ENCODE data around the gene SFXN5. TPM values are rescaled to one million over a fixed set of nuclear protein-coding genes. Genes with fewer than 3 reads are reported as not detected.
A peak's percentile ranks its signal among the peaks of the same experiment; 100 is the strongest.

Gene SFXN5
- total and polyA plus RNA-seq, 5 experiments from 2014 or later, result 1.7 to 20.0 (median 3.5) TPM

DNA sequence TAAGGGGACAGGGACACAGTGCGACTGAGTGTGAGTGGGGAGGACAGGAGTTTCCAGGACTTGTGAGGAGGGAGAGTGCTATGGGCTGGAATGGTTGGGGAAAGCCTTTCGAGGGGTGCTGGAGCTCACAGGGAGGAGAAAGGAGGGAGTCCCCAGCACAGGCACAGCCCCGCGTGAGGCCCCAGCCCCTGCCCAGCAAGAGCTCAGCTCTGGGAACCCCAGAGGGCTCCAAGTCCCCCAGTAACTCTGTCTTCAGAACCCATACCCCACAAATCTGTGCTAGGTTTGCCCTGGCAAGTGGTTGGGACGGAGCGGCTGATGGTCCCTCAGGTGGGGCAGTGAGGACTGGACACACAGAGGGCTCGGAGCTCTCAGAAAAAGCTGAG lies 75.4 kb downstream of the SFXN5 start:
- no peak overlapping the region for H3K4me3 Mint-ChIP-seq
- POLR2A ChIA-PET, result interaction anchor here (0.7 kb wide), 1 partner anchor 181 kb away, joined by 5 read pairs; no protein-coding TSS in a partner anchor
- no peak overlapping the region for H3K27ac Mint-ChIP-seq
- no peaks in the 10 kb centered on the region for H3K27me3 Mint-ChIP-seq
- ATAC-seq (no peak), DNase-seq (no peak)
- H3K36me3 Mint-ChIP-seq, result peaks cover 0 to 7% (median 0%) of the 10 kb centered on the region in 3 donors
- H3K9me3 Mint-ChIP-seq, result no peaks in the 10 kb centered on the region
- H3K4me1 Mint-ChIP-seq, result peaks cover 0 to 2% (median 0%) of the 10 kb centered on the region in 4 donors

- Mint-ChIP-seq H3K4me3 (no peak overlapping the region), H3K9me3 (no peaks in the 10 kb centered on the region), H3K27ac (peak overlapping the region in 1 of 10 donors; percentile 63), H3K4me1 (peaks cover 0 to 2% (median 0%) of the 10 kb centered on the region in 4 donors), H3K27me3 (no peaks in the 10 kb centered on the region), H3K36me3 (peaks cover 0 to 7% (median 2%) of the 10 kb centered on the region in 3 donors)
- ATAC-seq (no peak), DNase-seq (no peak)
- POLR2A ChIA-PET, result no interaction called here
Measured at GRCh38 chr2:72995430-72996116, 75.9 kb downstream of the SFXN5 start.

DNA sequence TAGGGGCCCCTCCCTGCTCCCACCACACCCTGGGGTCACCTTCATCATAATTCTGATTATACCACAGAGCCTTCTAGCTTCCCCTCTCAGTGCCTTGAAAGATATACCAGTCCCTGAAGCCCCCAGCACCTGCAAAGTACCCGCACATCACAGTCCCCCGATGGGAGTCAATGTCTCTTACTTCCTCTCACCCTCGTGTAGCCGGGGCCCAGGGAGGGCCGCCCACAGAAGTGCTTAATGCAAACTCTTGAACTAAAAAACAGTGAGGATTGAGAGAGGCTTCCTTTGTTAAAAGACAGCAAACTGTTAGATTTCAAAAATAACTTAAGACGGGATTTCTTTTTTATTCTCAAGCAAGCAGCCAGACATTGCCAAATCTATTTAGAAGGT lies 76.5 kb downstream of the SFXN5 start:
- ATAC-seq (no peak), DNase-seq (peak in 1 of 10 donors; percentile 10)
- H3K9me3 Mint-ChIP-seq, result no peaks in the 10 kb centered on the region
- H3K4me3 Mint-ChIP-seq, result no peak overlapping the region
- H3K27me3 Mint-ChIP-seq, result no peaks in the 10 kb centered on the region
- peaks cover 0 to 2% (median 0%) of the 10 kb centered on the region in 4 donors for H3K4me1 Mint-ChIP-seq
- no peak overlapping the region for H3K27ac Mint-ChIP-seq
- H3K36me3 Mint-ChIP-seq, result peaks cover 0 to 7% (median 2%) of the 10 kb centered on the region in 3 donors
- POLR2A ChIA-PET, result no interaction called here

DNA sequence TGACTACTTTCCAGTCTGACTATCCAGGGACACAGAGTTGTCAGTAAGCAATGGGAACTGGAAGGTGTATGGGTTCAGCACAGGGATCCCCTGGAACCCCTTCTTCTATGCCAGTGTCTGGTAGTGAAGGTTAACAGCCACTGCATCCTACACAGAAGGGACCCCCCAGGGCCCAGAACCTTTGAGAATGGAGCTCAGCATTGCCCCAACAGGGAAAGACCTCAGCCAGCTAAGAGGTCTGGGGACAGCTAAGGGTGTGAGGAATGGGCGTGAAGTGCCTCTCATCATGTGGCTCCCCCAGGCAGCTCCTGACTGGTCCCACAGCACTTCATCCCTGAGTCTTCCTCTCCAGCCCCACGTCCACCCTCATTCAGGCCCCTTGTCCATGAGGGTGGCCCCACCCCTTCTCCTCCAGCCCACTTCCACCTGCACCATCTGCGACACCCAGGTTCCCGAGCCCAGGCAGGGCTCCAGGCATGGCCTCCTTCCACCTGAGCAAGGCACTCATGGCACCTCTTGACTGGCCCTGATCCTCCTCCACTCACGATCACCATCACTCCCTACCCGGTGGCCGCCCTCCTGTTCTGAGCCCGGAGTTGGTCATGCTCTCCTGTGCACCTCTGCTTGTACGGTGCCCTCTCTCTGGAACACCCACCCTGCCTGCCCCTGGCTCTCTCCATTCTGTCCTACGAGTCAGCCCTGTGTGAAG lies 77.1 kb downstream of the SFXN5 start:
- peaks cover 0 to 7% (median 2%) of the 10 kb centered on the region in 3 donors for H3K36me3 Mint-ChIP-seq
- H3K4me3 Mint-ChIP-seq, result no peak overlapping the region
- ATAC-seq, result no peak
- peak in 1 of 10 donors; percentile 15 for DNase-seq
- POLR2A ChIA-PET, result no interaction called here
- peaks cover 0 to 2% (median under 1%) of the 10 kb centered on the region in 4 donors for H3K4me1 Mint-ChIP-seq
- no peak overlapping the region for H3K27ac Mint-ChIP-seq
- no peaks in the 10 kb centered on the region for H3K9me3 Mint-ChIP-seq
- H3K27me3 Mint-ChIP-seq, result no peaks in the 10 kb centered on the region

DNA sequence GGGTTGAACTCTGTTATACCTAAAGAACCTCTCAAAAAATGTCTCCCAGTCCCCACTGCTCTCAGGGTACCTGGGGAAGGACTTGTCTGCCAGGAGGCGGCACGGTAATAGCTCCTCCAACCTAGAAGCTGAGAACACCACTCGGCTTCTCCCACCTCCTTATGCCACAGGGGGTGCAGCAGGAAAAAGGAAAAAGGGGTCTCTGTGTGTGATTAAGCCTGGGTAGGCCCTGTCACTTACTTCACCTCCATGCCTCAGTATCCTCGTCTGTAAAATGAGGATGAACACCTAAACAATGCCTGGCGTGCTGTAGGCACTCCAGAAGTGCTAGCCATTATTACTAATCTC lies 77.6 kb downstream of the SFXN5 start:
- DNase-seq (peak in 1 of 10 donors; percentile 2), ATAC-seq (no peak)
- H3K4me3 Mint-ChIP-seq, result no peak overlapping the region
- H3K27ac Mint-ChIP-seq, result no peak overlapping the region
- H3K9me3 Mint-ChIP-seq, result no peaks in the 10 kb centered on the region
- H3K4me1 Mint-ChIP-seq, result peaks cover 0 to 2% (median under 1%) of the 10 kb centered on the region in 4 donors
- peaks cover 0 to 9% (median 2%) of the 10 kb centered on the region in 3 donors for H3K36me3 Mint-ChIP-seq
- POLR2A ChIA-PET, result no interaction called here
- H3K27me3 Mint-ChIP-seq, result no peaks in the 10 kb centered on the region

DNA sequence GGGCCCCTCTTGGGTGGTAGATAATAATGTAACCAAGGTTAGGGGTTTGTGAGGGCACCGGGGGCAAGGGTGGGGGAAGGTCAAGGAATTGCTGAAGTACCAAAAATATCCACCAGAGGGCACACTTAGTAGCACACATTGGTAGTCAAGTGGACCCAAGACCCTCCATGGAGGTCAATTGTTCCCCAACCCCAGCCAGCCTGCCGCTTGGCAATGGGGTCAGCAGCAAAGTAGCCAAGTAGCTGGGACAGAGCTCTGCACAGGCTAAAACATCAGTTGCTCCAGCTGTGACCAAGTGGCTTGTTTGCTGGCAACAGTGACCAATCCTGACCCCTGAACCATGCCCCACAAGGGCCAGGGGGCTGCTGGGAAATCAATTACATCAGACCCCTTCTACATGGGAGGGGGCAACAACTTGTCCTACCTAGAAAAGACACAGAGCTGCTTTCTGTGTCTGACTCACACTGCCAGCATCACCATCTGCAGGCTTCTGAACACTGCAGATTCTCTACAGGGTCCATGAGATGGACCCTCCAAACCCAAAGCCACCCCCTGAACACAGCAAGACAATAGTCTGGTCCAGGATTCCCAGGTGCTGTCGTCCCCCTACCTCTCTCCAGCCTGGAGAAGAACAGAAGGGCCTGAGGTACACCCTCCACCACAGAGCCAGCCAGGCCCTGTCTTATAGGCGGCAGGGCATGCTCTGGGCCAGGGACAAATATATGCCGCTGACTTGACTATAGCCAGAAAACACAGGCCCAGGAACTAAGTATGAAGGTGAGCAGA lies 78.2 kb downstream of the SFXN5 start:
- Mint-ChIP-seq H3K36me3 (peaks cover 0 to 11% (median 2%) of the 10 kb centered on the region in 3 donors), H3K9me3 (no peaks in the 10 kb centered on the region), H3K4me3 (no peak overlapping the region), H3K27me3 (no peaks in the 10 kb centered on the region), H3K27ac (no peak overlapping the region), H3K4me1 (peaks cover 0 to 2% (median under 1%) of the 10 kb centered on the region in 4 donors)
- POLR2A ChIA-PET, result no interaction called here
- peak in 8 of 10 donors; percentile 20 to 72 (median 49) for DNase-seq
- ATAC-seq, result peak in 1 of 2 donors; percentile 68

- Mint-ChIP-seq H3K4me1 (peaks cover 0 to 2% (median under 1%) of the 10 kb centered on the region in 4 donors), H3K4me3 (no peak overlapping the region), H3K36me3 (peaks cover 0 to 8% (median 4%) of the 10 kb centered on the region in 3 donors), H3K27ac (no peak overlapping the region), H3K27me3 (no peaks in the 10 kb centered on the region), H3K9me3 (no peaks in the 10 kb centered on the region)
- DNase-seq (no peak), ATAC-seq (no peak)
- POLR2A ChIA-PET, result no interaction called here
Measured at GRCh38 chr2:72992734-72993102, 78.8 kb downstream of the SFXN5 start.

DNA sequence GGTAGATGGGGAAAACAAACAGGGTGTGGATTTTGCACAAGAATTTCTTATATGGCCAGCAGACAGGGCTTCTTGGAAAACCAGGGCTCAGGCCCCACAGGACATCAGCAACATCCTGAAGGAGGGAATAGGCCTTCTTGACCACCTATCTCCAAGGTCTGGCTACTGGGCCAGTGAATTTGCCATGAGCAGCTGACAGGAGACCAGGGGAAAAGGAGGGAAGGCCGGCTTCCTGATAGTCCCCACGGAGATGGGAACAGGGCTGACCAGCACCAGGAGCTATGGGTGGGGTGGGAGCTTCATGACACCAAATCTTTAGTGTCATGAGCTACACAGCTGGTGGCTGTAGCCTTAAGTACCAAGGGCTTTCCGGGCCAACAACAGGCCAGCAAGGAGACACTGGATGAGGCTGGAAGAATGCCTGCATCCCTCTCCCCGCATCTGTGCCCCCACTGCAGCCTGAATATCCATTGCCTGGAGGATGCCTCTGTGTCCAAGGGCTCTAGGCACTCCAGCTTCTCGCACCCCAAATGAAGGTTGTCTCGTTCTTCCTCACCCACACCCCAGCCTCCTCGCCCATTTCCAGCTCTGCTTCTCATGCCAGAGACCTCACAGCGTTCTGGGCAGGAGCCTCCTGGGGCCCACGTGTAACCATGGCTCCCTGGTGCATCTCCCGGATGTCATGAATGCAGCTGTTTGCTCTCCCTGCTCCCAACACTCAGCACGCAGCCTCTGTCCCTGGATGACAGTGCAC lies 79.4 kb downstream of the SFXN5 start:
- Mint-ChIP-seq H3K4me1 (peaks cover 0 to 2% (median under 1%) of the 10 kb centered on the region in 4 donors), H3K27me3 (no peaks in the 10 kb centered on the region), H3K9me3 (no peaks in the 10 kb centered on the region), H3K4me3 (no peak overlapping the region), H3K27ac (peak overlapping the region in 2 of 10 donors; percentile 4 to 38), H3K36me3 (peaks cover 0 to 10% (median 9%) of the 10 kb centered on the region in 3 donors)
- ATAC-seq (no peak), DNase-seq (peak in 1 of 10 donors; percentile 12)
- POLR2A ChIA-PET, result no interaction called here

- Mint-ChIP-seq H3K36me3 (peaks cover 0 to 14% (median 9%) of the 10 kb centered on the region in 3 donors), H3K4me3 (no peak overlapping the region), H3K27ac (no peak overlapping the region), H3K9me3 (no peaks in the 10 kb centered on the region), H3K27me3 (no peaks in the 10 kb centered on the region), H3K4me1 (peaks cover 0 to 2% (median under 1%) of the 10 kb centered on the region in 4 donors)
- POLR2A ChIA-PET, result no interaction called here
- DNase-seq, result no peak
- no peak for ATAC-seq
Measured at GRCh38 chr2:72991439-72991725, 80.1 kb downstream of the SFXN5 start.

GRCh38 chr2:72990695-72991438 lies 80.6 kb downstream of the SFXN5 start:
- Mint-ChIP-seq H3K9me3 (no peaks in the 10 kb centered on the region), H3K4me3 (no peak overlapping the region), H3K36me3 (peaks cover 0 to 12% (median 9%) of the 10 kb centered on the region in 3 donors), H3K27ac (no peak overlapping the region), H3K4me1 (peaks cover 0 to 2% (median under 1%) of the 10 kb centered on the region in 4 donors), H3K27me3 (no peaks in the 10 kb centered on the region)
- DNase-seq, result peak in 1 of 10 donors; percentile 7
- ATAC-seq, result no peak
- POLR2A ChIA-PET, result no interaction called here

- Mint-ChIP-seq H3K27ac (peak overlapping the region in 1 of 10 donors; percentile 16), H3K4me1 (peaks cover 0 to 2% (median under 1%) of the 10 kb centered on the region in 4 donors), H3K4me3 (peak overlapping the region in 1 of 10 donors; percentile 9), H3K9me3 (no peaks in the 10 kb centered on the region), H3K27me3 (no peaks in the 10 kb centered on the region), H3K36me3 (peaks cover 0 to 10% (median 9%) of the 10 kb centered on the region in 3 donors)
- no peak for DNase-seq
- POLR2A ChIA-PET, result no interaction called here
- no peak for ATAC-seq
Measured at GRCh38 chr2:72989770-72990556, 81.5 kb downstream of the SFXN5 start.

All from naive thymus-derived CD8-positive, alpha-beta T cell (primary cell).